Skeletal muscle satellite cell (primary cell): ENCODE measurements around the gene HLA-DQB1.
"Not testable (repeated sequence)": the region's sequence is repeated elsewhere in the genome, so short reads cannot be mapped to it uniquely, and the experiment has no call there.

Experiments
- H3K27me3 ChIP-seq: 2 replicates; pipeline ENCODE4 v1.7.0; 2013; ENCODE audit warnings: low read length; ENCODE audit not compliant: control insufficient read depth, insufficient read depth
- H3K36me3 ChIP-seq: 2 replicates; pipeline ENCODE4 v1.7.0; 2013; ENCODE audit warnings: mild to moderate bottlenecking, control low read depth, low read length; ENCODE audit not compliant: insufficient read depth
- H3K4me1 ChIP-seq: 2 replicates; pipeline ENCODE4 v1.7.0; 2013; ENCODE audit warnings: low read length; ENCODE audit not compliant: control insufficient read depth, insufficient read depth
- H3K4me2 ChIP-seq: 2 replicates; pipeline ENCODE4 v1.7.0; 2013; ENCODE audit warnings: mild to moderate bottlenecking, low read length
- H3K4me3 ChIP-seq: 2 replicates; pipeline ENCODE4 v1.7.0; 2013; ENCODE audit warnings: low read length
- H3K9ac ChIP-seq: 2 replicates; pipeline ENCODE4 v1.7.0; 2013; ENCODE audit warnings: mild to moderate bottlenecking, low read depth, low read length, moderate library complexity
- H3K9me3 ChIP-seq: replicated peaks from 2 replicates; pipeline ENCODE4 v1.7.0; 2013; ENCODE audit warnings: mild to moderate bottlenecking, control low read depth, low read length

HLA-DQB1 gene

GRCh38 chr6:32680055-32680454, 13.6 kb upstream of the HLA-DQB1 start:
- H3K9me3 ChIP-seq: no peaks in the 10 kb centered on the region
- H3K36me3 ChIP-seq: no peaks in the 10 kb centered on the region
- no peak overlapping the region for H3K4me3 ChIP-seq
- H3K9ac ChIP-seq: no peak overlapping the region
- no peak overlapping the region for H3K4me2 ChIP-seq
- H3K27me3 ChIP-seq: peaks cover under 1% of the 10 kb centered on the region
- H3K4me1 ChIP-seq: no peaks in the 10 kb centered on the region

- no peak overlapping the region for H3K9ac ChIP-seq
- no peaks in the 10 kb centered on the region for H3K36me3 ChIP-seq
- H3K9me3 ChIP-seq: no peaks in the 10 kb centered on the region
- no peaks in the 10 kb centered on the region for H3K27me3 ChIP-seq
- H3K4me3 ChIP-seq: no peak overlapping the region
- no peak overlapping the region for H3K4me2 ChIP-seq
- no peaks in the 10 kb centered on the region for H3K4me1 ChIP-seq
These were observed 13.0 kb upstream of the HLA-DQB1 start for GRCh38 chr6:32679492-32679891.

GRCh38 chr6:32674123-32674522, 7.7 kb upstream of the HLA-DQB1 start:
- not testable (repeated sequence) for H3K4me2 ChIP-seq, H3K4me1 ChIP-seq, H3K36me3 ChIP-seq, H3K4me3 ChIP-seq, H3K27me3 ChIP-seq, H3K9ac ChIP-seq, H3K9me3 ChIP-seq

- H3K4me1 ChIP-seq, H3K9ac ChIP-seq, H3K4me2 ChIP-seq, H3K9me3 ChIP-seq, H3K36me3 ChIP-seq, H3K27me3 ChIP-seq, H3K4me3 ChIP-seq: not testable (repeated sequence)
These were observed 5.5 kb upstream of the HLA-DQB1 start for GRCh38 chr6:32671908-32672307.

GRCh38 chr6:32669893-32670292, 3.4 kb upstream of the HLA-DQB1 start:
- H3K36me3 ChIP-seq: no peaks in the 10 kb centered on the region
- H3K4me1 ChIP-seq: no peaks in the 10 kb centered on the region
- H3K4me3 ChIP-seq: no peak overlapping the region
- peaks cover 15% of the 10 kb centered on the region for H3K27me3 ChIP-seq
- H3K9me3 ChIP-seq: no peaks in the 10 kb centered on the region
- no peak overlapping the region for H3K9ac ChIP-seq
- H3K4me2 ChIP-seq: no peak overlapping the region

- no peak overlapping the region for H3K4me2 ChIP-seq
- no peaks in the 10 kb centered on the region for H3K4me1 ChIP-seq
- H3K4me3 ChIP-seq: no peak overlapping the region
- H3K27me3 ChIP-seq: peaks cover 15% of the 10 kb centered on the region
- no peaks in the 10 kb centered on the region for H3K36me3 ChIP-seq
- no peaks in the 10 kb centered on the region for H3K9me3 ChIP-seq
- H3K9ac ChIP-seq: no peak overlapping the region
These were observed 2.8 kb upstream of the HLA-DQB1 start for GRCh38 chr6:32669240-32669639.

DNA sequence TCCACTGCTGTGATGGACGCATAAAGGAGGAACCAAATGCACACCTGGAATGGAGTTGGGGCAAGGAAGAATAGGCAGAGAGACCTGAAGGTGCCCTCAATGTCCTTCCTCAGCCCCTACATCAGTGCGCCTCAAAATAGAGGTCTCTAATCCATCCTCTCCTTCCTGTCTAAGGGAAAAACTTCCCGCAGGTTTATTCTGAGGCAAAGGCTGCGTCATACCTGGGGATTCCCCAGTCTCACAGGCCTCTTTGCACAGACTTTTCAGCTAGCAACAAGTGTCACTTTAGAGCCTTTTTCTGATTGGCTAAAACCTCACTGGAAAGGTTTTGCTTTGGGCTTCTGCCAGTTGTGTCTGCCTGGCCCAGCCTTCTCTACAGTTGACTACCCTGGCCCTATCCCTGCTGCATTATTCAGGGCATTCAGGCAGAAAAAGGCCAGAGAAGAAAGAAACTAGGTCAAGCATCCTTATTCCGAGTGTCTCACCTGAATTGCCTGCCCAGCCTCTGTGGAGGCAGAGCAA, 1.8 kb upstream of the HLA-DQB1 start:
- Histone ChIP-seq H3K4me1 (no peaks in the 10 kb centered on the region), H3K36me3 (no peaks in the 10 kb centered on the region), H3K4me2 (no peak overlapping the region), H3K27me3 (peaks cover 16% of the 10 kb centered on the region), H3K9ac (no peak overlapping the region), H3K4me3 (no peak overlapping the region), H3K9me3 (no peaks in the 10 kb centered on the region)

GRCh38 chr6:32665661-32666060, 796 bp downstream of the HLA-DQB1 start:
- Histone ChIP-seq H3K4me3 (no peak overlapping the region), H3K36me3 (no peaks in the 10 kb centered on the region), H3K4me1 (no peaks in the 10 kb centered on the region), H3K9me3 (no peaks in the 10 kb centered on the region), H3K4me2 (no peak overlapping the region), H3K27me3 (peaks cover 18% of the 10 kb centered on the region), H3K9ac (no peak overlapping the region)

- Histone ChIP-seq H3K4me2 (no peak overlapping the region), H3K27me3 (peaks cover 18% of the 10 kb centered on the region), H3K36me3 (no peaks in the 10 kb centered on the region), H3K4me1 (no peaks in the 10 kb centered on the region), H3K9ac (no peak overlapping the region), H3K4me3 (no peak overlapping the region), H3K9me3 (no peaks in the 10 kb centered on the region)
These were observed 1.6 kb downstream of the HLA-DQB1 start for GRCh38 chr6:32664827-32665362.

GRCh38 chr6:32664354-32664753, 2.1 kb downstream of the HLA-DQB1 start:
- no peak overlapping the region for H3K9ac ChIP-seq
- no peak overlapping the region for H3K4me2 ChIP-seq
- no peak overlapping the region for H3K4me3 ChIP-seq
- H3K27me3 ChIP-seq: peaks cover 18% of the 10 kb centered on the region
- H3K36me3 ChIP-seq: no peaks in the 10 kb centered on the region
- H3K4me1 ChIP-seq: no peaks in the 10 kb centered on the region
- no peaks in the 10 kb centered on the region for H3K9me3 ChIP-seq

DNA sequence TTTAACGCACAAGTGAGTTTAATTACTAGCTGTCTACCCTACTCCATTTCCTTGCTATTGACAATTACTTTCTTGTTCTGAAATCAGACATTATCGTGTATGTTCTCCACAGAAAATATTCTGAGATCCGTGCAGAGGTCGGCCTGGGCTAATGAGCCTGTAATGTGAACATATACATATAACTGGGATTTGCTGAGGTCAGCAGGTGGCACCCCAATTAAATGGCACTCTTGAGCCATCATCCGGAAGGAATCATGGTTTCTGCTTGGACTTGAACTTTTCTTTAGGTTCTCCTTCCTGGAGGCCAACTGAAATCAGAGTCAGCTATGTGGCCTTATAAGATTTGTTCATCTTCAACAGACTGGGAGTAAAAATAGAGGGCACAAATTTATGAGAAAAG, 3.6 kb downstream of the HLA-DQB1 start:
- no peaks in the 10 kb centered on the region for H3K4me1 ChIP-seq
- no peak overlapping the region for H3K4me2 ChIP-seq
- no peaks in the 10 kb centered on the region for H3K9me3 ChIP-seq
- no peak overlapping the region for H3K4me3 ChIP-seq
- no peaks in the 10 kb centered on the region for H3K36me3 ChIP-seq
- peaks cover 18% of the 10 kb centered on the region for H3K27me3 ChIP-seq
- H3K9ac ChIP-seq: no peak overlapping the region

DNA sequence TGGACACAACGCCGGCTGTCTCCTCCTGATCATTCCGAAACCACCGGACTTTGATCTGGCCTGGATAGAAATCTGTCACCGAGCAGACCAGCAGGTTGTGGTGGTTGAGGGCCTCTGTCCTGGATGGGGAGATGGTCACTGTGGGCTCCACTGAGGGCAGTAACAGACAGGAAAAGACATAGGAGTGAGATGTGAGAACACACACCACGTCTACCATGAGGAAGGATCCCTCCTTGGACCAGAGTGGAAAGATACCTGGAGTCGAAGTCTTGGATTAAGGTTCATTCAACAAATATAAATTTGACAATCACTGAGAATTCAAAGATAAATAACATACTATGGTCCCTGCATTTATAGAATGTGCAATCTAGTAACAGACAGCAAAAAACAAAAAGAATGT, 4.4 kb downstream of the HLA-DQB1 start:
- peaks cover 18% of the 10 kb centered on the region for H3K27me3 ChIP-seq
- no peak overlapping the region for H3K4me3 ChIP-seq
- H3K9me3 ChIP-seq: no peaks in the 10 kb centered on the region
- H3K4me2 ChIP-seq: no peak overlapping the region
- H3K4me1 ChIP-seq: no peaks in the 10 kb centered on the region
- H3K9ac ChIP-seq: no peak overlapping the region
- H3K36me3 ChIP-seq: no peaks in the 10 kb centered on the region
